GM04504 (cell line): ENCODE results near the gene TSBP1.
"Not testable (repeated sequence)": the region's sequence is repeated elsewhere in the genome, so short reads cannot be mapped to it uniquely, and the experiment has no call there.

ENCODE experiments used
- DNase-seq: peaks from one replicate; pipeline ENCODE4 v3.0.0-alpha.2; 2012; ENCODE audit warnings: low read depth

The TSBP1 gene

DNA sequence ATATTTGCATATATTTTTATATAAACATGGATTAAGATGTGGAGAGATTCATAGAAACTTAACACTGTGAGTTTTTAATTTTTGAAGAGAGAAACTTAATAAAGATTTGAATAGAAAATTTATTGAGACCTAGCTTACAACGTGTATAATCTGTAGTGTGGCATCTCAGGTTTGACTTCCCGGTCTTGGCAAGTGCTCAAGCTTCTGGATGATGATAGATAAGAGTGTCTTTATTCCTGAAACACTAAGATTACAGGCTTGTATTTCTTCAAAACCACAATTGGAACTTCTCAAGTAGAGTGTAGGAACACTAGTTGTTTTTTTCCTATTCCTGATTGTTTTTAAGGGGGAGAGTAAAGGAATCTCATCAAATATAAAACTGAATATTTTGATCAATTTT lies 83.3 kb downstream of the TSBP1 start:
- no peak for DNase-seq

DNA sequence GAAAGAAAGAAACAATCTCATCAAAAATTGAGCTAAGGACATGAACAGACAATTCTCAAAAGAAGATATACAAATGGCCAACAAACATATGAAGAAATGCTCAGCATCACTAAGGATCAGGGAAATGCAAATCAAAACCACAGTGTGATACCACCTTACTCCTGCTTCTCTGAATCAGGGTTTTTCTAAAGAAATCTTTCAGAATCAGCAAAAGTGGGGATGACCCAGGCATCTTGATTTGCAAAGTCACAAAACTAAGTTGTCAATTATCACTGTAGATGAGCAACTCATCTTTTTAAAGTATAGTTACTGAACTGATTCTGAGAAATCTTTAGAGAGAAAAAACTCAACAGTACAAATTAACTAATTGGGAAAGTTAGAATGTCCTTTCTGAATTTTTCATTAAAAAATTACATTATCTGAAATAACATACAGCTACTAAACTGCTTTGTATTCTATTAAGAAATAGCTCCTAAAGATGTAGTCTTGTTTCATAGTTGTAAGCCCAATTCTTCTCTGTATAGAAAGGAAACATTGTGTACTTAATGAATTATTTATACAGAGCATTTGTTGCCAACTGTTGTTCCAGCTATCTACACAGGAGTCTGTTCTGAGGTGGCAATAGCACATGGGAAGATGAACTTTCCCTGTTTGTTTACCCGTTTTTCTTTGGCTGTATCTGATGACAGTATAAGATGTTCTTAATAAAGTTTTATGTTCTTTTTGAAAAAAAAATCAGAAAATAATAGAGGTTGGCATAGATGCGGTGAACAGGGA lies 97.7 kb downstream of the TSBP1 start:
- DNase-seq = not testable (repeated sequence)

DNA sequence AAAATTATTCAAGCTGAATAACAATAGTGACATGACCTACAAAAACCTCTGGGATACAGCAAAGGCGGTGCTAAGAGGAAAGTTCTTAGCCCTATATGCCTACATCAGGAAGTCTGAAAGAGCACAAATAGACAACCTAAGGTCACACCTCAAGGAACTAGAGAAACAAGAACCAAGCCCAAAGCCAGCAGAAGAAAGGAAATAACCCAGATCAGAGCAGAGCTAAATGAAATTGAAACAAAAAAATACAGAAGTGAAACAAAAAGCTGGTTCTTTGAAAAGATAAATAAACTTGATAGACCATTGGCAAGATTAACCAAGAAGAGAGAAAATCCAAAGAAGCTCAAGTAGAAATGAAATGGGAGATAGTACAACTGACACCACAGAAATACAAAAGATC lies 100.3 kb downstream of the TSBP1 start:
- no peak for DNase-seq

DNA sequence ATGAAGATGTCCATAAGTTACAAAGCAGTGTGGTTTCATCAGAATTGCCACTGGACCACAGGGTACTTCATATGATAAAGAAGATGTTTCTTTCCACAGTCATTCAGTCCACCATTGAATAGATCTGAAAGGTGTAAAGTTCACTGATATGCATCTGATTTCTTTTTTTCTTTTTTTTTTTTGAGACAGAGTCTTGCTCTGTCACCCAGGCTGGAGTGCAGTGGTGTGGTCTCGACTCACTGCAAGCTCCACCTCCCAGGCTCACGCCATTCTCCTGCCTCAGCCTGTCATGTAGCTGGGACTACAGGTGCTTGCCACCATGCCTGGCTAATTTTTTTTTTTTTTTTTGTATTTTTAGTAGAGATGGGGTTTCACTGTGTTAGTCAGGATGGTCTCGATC lies 103.2 kb downstream of the TSBP1 start:
- DNase-seq = not testable (repeated sequence)

- DNase-seq = no peak
Observed at GRCh38 chr6:32267035-32267434, 104.7 kb downstream of the TSBP1 start.

GRCh38 chr6:32257262-32257661 lies 114.4 kb downstream of the TSBP1 start:
- not testable (repeated sequence) for DNase-seq

DNA sequence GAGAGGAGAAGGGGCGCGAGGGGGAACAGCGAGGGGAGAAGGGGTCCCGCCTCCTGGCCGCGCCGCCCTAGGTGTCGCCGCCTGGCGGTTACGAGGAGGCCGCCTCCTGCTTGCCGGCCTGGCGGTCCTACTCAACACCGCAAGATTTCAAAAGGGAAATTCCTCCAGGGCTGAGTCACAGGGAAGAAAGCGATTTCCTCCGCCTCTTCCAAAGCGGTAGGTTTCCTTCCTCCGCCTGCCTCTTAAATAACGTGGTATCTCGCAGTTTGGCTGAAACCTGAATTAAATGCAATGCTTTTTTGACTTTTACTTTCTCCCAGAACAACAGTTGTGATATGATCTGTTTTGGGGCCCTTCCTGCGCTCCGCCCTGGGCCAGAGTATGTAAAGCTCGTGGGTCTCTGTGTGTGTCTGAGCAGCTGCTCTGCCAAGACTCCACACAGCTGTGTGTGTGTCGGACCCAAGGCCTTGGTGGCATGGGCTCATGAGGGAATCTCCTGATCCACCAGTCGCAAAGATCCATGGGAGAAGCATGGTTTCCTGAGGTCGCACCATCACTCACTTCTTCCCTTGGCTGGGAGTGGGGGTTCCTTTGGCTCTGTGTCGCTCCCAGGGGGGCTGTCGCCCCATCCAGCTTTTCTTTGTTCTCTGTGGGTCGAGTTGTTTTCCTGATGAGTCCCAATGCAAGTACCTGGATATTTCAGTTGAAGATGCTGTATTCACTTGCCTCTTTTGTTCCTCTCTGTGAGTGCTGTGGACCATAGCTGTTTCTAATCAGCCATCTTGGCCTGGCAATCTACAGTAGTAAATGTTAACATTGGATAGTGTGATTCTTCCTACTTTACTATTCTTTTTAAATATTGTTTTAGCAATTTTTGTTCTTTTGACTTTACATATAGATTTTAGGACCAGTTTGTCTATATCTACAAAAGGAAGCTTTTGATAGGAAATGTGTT lies 116.2 kb downstream of the TSBP1 start:
- DNase-seq = peak; percentile 75

DNA sequence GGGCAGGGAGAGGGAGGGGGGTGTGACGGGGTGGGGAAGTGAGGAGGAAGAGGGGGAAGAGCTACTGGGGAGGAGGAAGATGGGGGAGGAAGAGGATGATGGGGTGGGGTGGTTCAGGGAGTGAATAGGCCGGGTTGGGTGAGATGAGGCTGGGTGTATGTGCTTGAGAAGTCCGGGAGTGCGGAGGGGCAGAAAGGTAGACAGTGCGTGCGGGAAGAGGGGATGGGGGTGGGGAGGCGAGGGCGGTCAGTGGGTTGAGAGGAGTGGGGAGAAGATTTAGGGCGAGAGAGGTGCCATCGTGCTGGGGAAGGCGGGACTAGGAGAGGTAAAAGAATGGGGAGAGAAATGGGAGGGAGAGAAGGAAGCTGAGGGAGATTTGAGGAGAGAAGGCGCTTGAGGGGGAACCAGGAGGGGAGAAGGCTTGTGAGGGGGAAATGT lies 116.9 kb downstream of the TSBP1 start:
- no peak for DNase-seq

DNA sequence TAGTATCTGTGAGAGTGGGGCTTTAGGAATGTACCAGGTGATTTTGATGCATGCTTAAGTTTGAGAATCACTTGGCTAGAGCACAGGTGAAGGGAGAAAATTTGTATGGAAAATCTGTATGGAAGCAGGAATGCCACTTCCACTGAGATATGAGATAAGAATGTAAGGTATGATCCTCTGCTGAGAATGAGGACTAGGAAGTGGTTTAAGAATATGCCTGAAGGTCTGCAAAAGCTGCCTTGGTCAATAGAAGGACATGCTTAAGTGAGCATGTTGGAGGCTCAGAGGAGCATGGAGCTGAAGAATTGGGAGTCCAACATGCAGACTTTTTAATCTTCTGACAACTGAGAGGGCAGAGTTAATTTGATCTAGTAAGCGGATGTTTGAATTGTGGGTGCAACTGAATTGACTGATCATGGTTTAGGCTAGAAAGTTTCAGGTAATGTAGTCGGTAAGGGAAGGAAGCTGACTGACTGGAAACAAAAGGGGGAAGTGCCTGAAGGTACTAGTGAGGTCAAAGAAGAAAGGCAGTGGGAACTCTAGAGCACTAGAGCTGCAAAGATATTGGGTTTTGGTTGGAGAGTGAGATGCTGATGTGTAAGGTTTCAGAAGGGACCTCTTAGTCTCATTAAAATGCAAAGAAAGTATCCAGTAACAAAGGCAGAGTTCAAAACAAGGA lies 119.2 kb downstream of the TSBP1 start:
- no peak for DNase-seq

- no peak for DNase-seq
Observed at GRCh38 chr6:32249262-32249661, 122.4 kb downstream of the TSBP1 start.

DNA sequence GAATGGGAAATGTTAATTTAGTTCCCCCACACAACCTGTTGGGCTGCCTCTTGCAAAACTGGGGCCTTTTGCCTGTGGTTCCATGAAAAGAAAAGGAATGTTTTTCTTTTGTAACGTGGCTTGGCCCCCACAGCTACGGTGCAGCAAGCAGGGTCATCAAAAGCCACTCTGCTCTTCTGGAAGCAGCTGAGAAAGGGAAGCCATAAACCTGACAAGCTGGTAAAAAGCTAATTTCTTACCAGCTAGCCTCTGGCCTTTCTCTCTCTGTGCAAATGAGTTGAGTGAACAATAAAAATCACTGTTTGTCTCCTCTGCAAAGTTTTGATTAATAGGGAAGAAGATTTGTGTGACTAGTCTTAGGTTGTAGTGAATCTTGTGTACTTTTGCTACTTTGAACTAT lies 124.3 kb downstream of the TSBP1 start:
- no peak for DNase-seq

DNA sequence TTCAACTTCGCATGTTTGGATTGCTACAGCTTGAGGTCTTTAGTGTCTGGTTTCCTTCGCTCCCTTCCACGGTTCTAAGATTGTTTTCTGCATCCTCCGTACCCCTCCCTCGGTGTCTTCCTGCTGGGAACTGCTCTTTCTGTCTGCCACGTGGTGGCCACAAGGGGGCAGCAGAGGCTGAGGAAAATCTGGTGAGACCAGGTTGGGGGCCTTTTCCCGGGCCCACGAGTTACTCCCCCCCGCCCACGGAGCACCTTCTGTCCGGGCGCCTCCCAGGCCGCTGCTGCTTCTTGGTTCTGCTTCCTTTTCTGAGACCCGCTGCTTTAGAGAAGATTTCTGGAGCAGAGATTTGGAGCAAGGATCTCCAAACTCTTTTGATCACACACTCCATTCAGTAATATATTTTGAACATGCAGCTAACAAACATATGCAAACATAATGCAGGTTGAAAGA lies 126.7 kb downstream of the TSBP1 start:
- peak; percentile 48 for DNase-seq

GRCh38 chr6:32244270-32244669 lies 127.4 kb downstream of the TSBP1 start:
- DNase-seq = no peak
